Activated naive CD8-positive, alpha-beta T cell treated with anti-CD3 and anti-CD28 coated beads, Interleukin-2, amount 10 ng/mL, durations not matched to agents 7 days and 5 days (primary cell): ENCODE data around the gene FARS2. TPM values are rescaled to one million over a fixed set of nuclear protein-coding genes. Genes with fewer than 3 reads are reported as not detected.

Experiments
- ATAC-seq: fragments of 150-1000 bp; cut with Tn5 transposase; one replicate; pipeline ENCODE4 v1.10.0; 2021; ENCODE audit warnings: low read depth, moderate library complexity
- POLR2A ChIA-PET: fragments of 350-600 bp; sonication (Branson Sonifier 250); formaldehyde crosslinking; loops from one replicate; lab custom pipeline; 2021; ENCODE audit warnings: antibody characterized with exemption; lab: Charles Lee
- DNase-seq: peaks from one replicate; pipeline ENCODE4 v3.0.0; 2021
- H3K27ac Mint-ChIP-seq: one replicate; pipeline ENCODE4 v1.8.0; 2022; ENCODE audit warnings: mild to moderate bottlenecking, mixed read lengths
- H3K27me3 Mint-ChIP-seq: one replicate; pipeline ENCODE4 v1.8.0; 2022; ENCODE audit warnings: mild to moderate bottlenecking, moderate library complexity, mixed read lengths
- H3K36me3 Mint-ChIP-seq: one replicate; pipeline ENCODE4 v1.8.0; 2021; ENCODE audit warnings: mild to moderate bottlenecking, mixed read lengths
- H3K4me1 Mint-ChIP-seq: one replicate; pipeline ENCODE4 v1.8.0; 2021; ENCODE audit warnings: mixed read lengths
- H3K4me3 Mint-ChIP-seq: one replicate; pipeline ENCODE4 v1.8.0; 2022; ENCODE audit warnings: mild to moderate bottlenecking, moderate library complexity, mixed read lengths
- H3K9me3 Mint-ChIP-seq: one replicate; pipeline ENCODE4 v1.8.0; 2021; ENCODE audit warnings: mixed read lengths
- total RNA-seq, 2 experiments: library from RNA; stranded (reverse); gene quantifications; one replicate each; pipeline ENCODE4 v1.2.3, GENCODE V29; 2021

Gene FARS2
- total RNA-seq, 2 experiments from 2014 or later = 15.5 to 18.4 TPM

DNA sequence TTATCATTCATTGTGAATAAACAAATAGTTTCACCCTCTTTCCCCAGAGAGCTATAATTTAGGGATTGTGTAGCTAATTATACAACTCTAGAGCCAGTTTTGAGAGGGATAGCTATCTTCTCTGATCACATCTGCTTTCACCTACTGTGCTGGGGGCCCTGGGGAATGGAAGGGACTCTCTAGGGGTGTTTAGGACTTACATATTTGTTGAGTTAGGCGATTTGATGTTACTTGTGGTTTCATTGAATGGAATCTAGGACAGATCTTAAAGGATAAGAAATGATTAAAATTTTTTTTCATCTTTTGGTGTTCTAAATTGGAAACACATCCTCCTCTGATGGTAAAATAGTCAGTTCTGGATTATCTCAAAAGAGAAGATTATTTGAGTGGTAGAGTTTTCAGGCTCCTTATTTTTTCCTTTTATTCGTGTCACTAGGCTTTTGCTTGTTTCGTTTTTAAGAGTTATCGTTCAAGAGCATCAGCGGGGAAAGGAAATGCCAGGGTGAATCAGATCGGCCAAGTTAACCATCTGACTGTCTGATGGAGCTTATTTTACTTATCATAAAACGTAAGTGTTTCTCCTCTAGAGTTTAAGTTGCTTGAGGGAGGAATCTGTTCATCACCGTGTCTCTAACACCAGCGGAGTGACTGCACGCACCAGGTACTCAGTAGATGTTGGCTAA, 236.7 kb downstream of the FARS2 start:
- ATAC-seq (no peak), DNase-seq (no peak)
- Mint-ChIP-seq H3K9me3 (peaks cover 2% of the 10 kb centered on the region), H3K36me3 (peaks cover 16% of the 10 kb centered on the region), H3K27me3 (no peaks in the 10 kb centered on the region), H3K4me3 (no peak overlapping the region), H3K27ac (no peak overlapping the region), H3K4me1 (peaks cover 8% of the 10 kb centered on the region)
- POLR2A ChIA-PET = no interaction called here

DNA sequence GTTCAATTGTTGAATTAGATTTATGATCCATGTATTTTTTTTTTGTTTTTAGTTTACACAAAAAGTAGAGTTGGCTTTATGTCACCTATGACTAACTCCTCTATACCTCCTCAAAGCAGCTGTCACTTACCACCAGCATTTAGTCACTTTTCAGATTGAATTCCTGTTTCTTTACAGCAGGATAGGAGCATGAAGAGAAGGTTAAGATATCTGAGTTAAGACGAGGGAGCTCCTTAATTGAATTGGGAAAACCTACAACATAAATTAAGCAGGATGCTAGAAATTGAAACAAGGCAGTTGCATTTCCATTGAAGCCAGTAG, 237.2 kb downstream of the FARS2 start:
- no peak overlapping the region for H3K4me3 Mint-ChIP-seq
- ATAC-seq = no peak
- DNase-seq = no peak
- H3K27ac Mint-ChIP-seq = no peak overlapping the region
- H3K9me3 Mint-ChIP-seq = peaks cover 2% of the 10 kb centered on the region
- H3K36me3 Mint-ChIP-seq = peaks cover 16% of the 10 kb centered on the region
- no peaks in the 10 kb centered on the region for H3K27me3 Mint-ChIP-seq
- POLR2A ChIA-PET = no interaction called here
- H3K4me1 Mint-ChIP-seq = peaks cover 8% of the 10 kb centered on the region

DNA sequence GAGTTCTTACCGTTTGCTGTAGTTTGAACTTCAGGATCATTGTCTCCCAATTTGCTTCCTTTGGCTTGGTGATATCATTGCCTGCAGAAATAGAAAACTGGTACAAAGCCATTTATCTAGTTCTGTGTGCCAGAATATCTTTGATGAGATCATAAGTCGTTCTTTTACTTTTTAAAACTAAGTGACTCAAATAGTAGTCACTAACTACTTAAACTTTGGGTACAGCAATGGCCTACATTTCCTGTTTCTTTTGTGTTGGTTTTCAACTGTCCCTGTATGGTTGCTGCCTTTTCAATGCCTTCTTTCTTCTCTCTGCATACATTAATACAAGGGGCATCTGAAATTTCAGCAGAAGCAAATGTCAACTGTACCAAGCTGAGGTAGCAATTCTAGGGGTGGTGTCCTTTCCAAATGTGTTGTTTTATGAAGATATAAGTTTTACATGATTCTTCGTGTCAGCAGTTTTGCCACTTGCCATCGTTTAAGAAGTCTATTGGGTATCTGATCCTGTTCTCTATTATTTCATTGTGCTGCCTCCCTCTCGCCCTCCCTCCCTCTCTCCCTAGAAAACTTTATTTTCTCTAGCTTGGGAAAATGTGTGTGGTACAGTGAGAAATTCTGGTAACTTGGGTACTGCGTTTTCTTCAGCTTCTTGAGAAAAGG, 238.5 kb downstream of the FARS2 start:
- Mint-ChIP-seq H3K4me1 (peaks cover 8% of the 10 kb centered on the region), H3K9me3 (peaks cover 2% of the 10 kb centered on the region), H3K4me3 (no peak overlapping the region), H3K36me3 (peaks cover 17% of the 10 kb centered on the region), H3K27me3 (no peaks in the 10 kb centered on the region), H3K27ac (no peak overlapping the region)
- DNase-seq (no peak), ATAC-seq (no peak)
- POLR2A ChIA-PET = no interaction called here

DNA sequence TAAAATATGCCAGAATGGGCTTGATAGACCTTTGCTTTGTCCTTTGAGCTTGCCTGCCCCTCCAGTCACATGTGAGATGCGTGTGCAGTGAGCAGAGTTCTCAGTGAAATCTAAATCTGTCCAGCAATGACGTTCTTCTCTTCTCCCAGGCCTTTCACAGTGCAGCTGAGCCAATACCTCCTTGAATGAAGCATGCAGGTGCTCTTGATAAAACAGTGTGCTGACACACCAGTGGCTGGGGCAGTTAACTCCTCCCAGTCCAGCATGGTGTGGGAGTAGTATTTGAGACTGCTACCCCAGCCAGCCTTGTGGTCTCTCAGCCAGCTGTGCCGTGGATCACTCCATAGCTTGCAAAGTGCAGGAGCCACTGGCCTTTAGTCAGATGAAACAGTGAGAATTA, 240.5 kb downstream of the FARS2 start:
- Mint-ChIP-seq H3K4me1 (peaks cover 13% of the 10 kb centered on the region), H3K27ac (no peak overlapping the region), H3K9me3 (peaks cover 2% of the 10 kb centered on the region), H3K4me3 (no peak overlapping the region), H3K27me3 (no peaks in the 10 kb centered on the region), H3K36me3 (peaks cover 16% of the 10 kb centered on the region)
- POLR2A ChIA-PET = no interaction called here
- ATAC-seq = no peak
- DNase-seq = no peak

DNA sequence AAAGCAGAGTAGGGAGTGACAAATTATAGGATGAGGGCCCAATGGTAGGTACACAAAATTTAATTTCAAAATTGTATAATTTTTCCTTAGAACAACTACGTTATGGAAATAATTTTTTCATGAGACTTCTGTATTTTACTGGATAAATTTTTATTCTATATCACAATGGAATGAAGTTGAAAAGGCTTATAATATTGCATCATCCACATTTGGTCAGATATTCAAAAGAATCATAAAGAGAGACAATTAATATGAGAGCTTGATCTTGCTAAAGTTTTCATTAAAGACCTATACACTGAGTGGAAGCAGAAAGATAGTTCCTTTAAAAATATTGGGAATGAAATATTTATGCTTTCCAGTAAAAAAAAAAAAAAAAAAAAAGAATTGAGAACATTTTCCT, 242.8 kb downstream of the FARS2 start:
- no peaks in the 10 kb centered on the region for H3K27me3 Mint-ChIP-seq
- peaks cover 2% of the 10 kb centered on the region for H3K9me3 Mint-ChIP-seq
- DNase-seq = no peak
- no peak overlapping the region for H3K27ac Mint-ChIP-seq
- ATAC-seq = no peak
- H3K4me3 Mint-ChIP-seq = no peak overlapping the region
- H3K4me1 Mint-ChIP-seq = peaks cover 21% of the 10 kb centered on the region
- peaks cover 14% of the 10 kb centered on the region for H3K36me3 Mint-ChIP-seq
- POLR2A ChIA-PET = no interaction called here

DNA sequence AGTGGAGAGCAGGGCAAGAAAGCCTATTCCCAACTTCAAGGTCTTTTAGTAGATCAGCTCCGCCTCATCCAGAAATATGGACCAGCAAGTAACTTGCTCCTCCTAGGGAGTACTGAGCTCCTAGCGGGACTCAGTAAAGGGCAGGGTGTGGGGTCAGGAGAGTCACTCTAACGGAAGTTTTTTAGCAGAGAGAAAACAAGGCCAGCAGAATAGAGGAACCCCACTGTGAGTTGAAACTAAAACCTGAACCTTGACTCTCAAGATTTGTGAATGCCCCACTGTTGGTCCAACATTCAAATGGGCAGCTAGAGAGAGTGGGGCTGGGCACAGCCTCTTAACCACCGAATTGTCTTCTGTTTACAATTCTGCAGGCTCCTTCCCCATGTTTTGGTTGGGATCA, 244.8 kb downstream of the FARS2 start:
- POLR2A ChIA-PET = no interaction called here
- DNase-seq (no peak), ATAC-seq (no peak)
- peaks cover 3% of the 10 kb centered on the region for H3K36me3 Mint-ChIP-seq
- H3K27me3 Mint-ChIP-seq = no peaks in the 10 kb centered on the region
- H3K27ac Mint-ChIP-seq = no peak overlapping the region
- H3K4me1 Mint-ChIP-seq = peaks cover 14% of the 10 kb centered on the region
- no peak overlapping the region for H3K4me3 Mint-ChIP-seq
- H3K9me3 Mint-ChIP-seq = no peaks in the 10 kb centered on the region

DNA sequence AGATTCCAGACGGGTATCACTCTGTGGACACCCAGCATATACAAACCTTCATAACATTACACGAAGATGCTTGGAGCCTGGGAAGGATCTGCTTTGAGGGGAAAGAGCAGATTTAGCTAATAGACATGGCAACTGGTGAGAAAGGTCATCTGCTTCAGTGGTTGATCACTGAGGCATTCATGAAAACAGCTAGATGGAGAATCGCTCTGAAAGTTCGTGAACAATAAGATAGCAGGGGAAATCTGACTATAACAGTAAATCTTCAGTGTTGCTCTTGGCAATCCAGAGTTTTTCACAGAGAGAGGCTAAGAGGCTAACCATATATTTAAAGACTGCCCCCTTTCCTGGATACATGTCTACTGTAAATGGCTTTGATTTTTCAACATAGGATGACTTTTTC, 245.3 kb downstream of the FARS2 start:
- peak overlapping the region; percentile 74 for H3K27ac Mint-ChIP-seq
- peaks cover 14% of the 10 kb centered on the region for H3K4me1 Mint-ChIP-seq
- POLR2A ChIA-PET = interaction anchor here (1.1 to 1.9 kb wide), 3 partner anchors 12 to 16 kb away, joined by 3 to 7 read pairs (median 3); no protein-coding TSS in a partner anchor
- H3K4me3 Mint-ChIP-seq = peak overlapping the region; percentile 58
- no peaks in the 10 kb centered on the region for H3K27me3 Mint-ChIP-seq
- H3K36me3 Mint-ChIP-seq = peaks cover 3% of the 10 kb centered on the region
- no peak for DNase-seq
- H3K9me3 Mint-ChIP-seq = no peaks in the 10 kb centered on the region
- ATAC-seq = no peak

DNA sequence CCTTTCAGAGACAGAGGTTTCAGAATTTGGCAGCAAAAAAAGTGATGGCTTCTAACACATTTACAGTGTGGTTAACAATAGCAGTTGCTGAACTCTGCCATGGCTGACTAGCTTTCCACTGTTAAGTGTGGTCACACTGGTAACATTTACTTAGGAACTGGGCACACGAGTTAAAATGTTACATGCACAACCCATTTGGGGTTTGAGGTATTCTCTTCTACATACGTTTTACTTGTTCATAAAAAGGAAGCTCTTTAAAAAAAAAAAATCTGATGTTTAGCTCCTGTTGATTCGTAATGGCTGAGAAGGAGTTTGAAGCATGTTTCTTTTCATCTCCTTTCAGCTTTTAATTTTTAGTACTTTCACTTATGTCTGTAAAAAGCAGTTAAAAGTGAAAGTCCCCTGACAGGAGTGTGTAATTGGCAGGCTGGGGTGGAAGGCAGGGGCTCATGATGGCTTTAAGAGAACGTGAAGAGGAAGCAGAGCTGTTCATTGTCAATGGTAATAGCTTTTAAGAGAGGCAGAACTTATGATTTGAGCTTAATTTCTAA, 245.9 kb downstream of the FARS2 start:
- H3K27ac Mint-ChIP-seq = peak overlapping the region; percentile 74
- DNase-seq (no peak), ATAC-seq (peak; percentile 70)
- peak overlapping the region; percentile 58 for H3K4me3 Mint-ChIP-seq
- peaks cover 1% of the 10 kb centered on the region for H3K36me3 Mint-ChIP-seq
- H3K4me1 Mint-ChIP-seq = peaks cover 14% of the 10 kb centered on the region
- H3K27me3 Mint-ChIP-seq = no peaks in the 10 kb centered on the region
- POLR2A ChIA-PET = interaction anchor here (1.1 to 1.9 kb wide), 3 partner anchors 12 to 17 kb away, joined by 3 to 7 read pairs (median 3); no protein-coding TSS in a partner anchor
- no peaks in the 10 kb centered on the region for H3K9me3 Mint-ChIP-seq

DNA sequence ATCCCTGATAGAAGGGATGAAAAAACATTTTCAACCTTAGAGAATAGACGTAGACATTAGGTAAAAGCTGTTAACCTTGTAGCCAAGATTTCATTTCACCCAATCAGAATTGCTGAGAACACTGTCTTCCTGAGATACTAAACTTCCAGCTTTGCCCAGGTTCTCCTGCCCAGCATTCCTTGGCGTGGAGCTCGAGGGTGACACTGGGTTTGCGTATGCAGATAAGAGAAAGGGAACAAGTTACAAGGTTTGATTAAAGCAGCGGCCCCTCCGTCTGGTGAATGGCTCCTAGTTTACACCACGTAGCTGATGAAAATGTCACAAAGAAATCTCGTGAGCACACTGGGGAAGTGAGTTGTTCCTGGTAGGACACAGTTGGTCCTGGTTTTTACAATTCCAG, 247.8 kb downstream of the FARS2 start:
- H3K27me3 Mint-ChIP-seq = no peaks in the 10 kb centered on the region
- no peaks in the 10 kb centered on the region for H3K9me3 Mint-ChIP-seq
- H3K4me1 Mint-ChIP-seq = peaks cover 18% of the 10 kb centered on the region
- DNase-seq = no peak
- peaks cover 6% of the 10 kb centered on the region for H3K36me3 Mint-ChIP-seq
- H3K27ac Mint-ChIP-seq = no peak overlapping the region
- no peak for ATAC-seq
- POLR2A ChIA-PET = no interaction called here
- no peak overlapping the region for H3K4me3 Mint-ChIP-seq

DNA sequence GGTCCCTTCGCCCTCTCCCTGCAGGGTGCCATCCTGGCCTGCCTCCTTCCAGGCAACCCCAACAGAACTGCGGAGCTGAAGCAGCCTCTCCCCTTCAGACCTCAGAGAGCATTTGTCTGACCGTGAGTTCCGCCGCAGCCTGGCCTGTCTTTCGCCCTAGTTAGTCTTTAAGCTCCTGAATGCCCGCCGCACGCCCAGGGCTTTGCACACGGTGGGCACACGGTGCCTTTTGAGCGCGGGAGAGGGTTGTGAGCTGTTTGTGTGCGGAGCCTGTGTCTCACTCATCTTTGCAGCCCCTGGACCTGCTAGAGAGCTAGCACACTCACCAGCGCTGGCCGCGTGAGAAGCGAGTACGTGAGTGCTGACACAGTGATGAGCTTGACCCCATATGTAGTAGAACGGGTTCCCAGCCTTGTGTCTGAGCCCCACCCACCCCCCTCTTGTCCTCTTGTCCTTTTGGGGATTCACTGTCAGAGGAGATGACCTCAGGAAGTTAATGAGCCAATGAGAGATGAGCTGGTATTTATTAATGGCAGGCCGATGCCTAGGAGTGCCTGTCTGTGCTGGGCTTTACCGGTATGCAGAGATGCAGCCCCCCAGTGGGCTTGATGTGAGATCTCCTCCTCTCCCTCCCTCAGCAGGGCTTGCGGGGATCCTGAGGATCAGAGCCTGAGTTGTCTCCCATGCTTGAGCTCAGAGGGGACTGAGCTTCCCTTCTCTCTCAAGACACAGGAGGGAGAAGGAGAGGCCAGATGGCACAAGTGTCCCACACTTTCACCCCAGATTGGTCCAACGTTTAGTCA, 249.2 kb downstream of the FARS2 start:
- no peak for DNase-seq
- H3K9me3 Mint-ChIP-seq = no peaks in the 10 kb centered on the region
- H3K4me3 Mint-ChIP-seq = no peak overlapping the region
- H3K27me3 Mint-ChIP-seq = no peaks in the 10 kb centered on the region
- no peak for ATAC-seq
- H3K27ac Mint-ChIP-seq = no peak overlapping the region
- POLR2A ChIA-PET = no interaction called here
- peaks cover 4% of the 10 kb centered on the region for H3K36me3 Mint-ChIP-seq
- H3K4me1 Mint-ChIP-seq = peaks cover 18% of the 10 kb centered on the region

DNA sequence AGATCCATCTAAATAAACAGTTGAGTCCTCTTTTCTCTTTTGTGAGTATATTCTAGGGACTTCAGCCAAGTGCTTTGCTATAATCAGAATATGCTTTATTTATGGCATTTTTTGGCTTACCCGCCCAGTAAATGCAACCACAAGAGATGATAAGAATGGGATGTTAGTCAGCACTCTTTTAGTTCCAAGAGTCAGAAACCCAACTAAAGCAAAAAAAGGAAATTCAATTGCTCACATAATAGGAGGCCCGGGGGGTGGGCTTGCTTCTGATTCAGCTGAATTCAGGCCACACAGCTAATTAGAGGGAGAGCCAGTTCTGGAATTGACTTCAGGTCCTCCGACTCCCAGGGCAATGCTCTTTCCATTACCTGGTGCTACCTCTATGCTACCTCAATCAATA, 250.6 kb downstream of the FARS2 start:
- no peak for ATAC-seq
- Mint-ChIP-seq H3K27me3 (no peaks in the 10 kb centered on the region), H3K36me3 (peaks cover 11% of the 10 kb centered on the region), H3K9me3 (peaks cover 2% of the 10 kb centered on the region), H3K4me1 (peaks cover 18% of the 10 kb centered on the region), H3K27ac (no peak overlapping the region), H3K4me3 (no peak overlapping the region)
- DNase-seq = no peak
- POLR2A ChIA-PET = no interaction called here

DNA sequence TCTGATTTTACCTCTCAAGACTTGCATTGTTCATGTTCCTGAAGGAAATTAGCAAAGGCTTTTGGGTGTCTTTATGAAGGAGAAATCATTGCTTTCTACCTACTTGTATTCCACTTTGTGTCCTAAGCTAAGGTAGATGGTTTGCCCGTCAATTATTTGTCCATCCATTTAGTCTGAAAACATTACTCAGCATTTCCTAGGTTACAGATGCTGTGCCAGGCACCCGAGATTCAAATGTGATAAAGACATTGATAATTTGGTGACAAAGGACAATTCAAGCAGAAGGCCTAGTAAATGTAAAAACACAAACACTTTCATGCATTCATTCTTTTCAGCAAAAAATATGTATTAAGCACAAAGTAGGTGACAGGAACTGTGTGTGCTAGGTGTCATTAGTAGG, 251.1 kb downstream of the FARS2 start:
- peaks cover 11% of the 10 kb centered on the region for H3K36me3 Mint-ChIP-seq
- peaks cover 13% of the 10 kb centered on the region for H3K4me1 Mint-ChIP-seq
- no peak overlapping the region for H3K27ac Mint-ChIP-seq
- H3K4me3 Mint-ChIP-seq = no peak overlapping the region
- POLR2A ChIA-PET = no interaction called here
- no peaks in the 10 kb centered on the region for H3K27me3 Mint-ChIP-seq
- DNase-seq = no peak
- ATAC-seq = no peak
- H3K9me3 Mint-ChIP-seq = peaks cover 2% of the 10 kb centered on the region

DNA sequence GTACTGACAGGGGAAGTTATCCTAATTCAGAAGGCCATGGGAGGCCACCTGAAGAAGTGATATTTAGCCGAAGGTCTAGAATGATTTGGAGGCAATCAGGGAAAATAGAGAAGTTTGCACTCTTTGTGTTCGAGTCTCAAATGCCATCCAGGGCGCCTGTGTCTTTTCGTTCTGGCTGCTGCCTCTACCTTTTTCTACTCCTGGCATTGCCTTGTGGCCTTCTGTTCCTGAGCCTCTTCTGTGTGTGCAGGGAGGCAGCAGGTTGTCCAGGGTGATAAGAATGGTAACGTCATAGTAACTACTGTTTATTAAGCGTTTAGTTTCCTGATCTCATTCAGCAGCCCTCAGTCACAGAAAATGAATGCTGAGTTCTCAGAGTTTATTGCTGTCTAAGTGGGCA, 252.1 kb downstream of the FARS2 start:
- no peak for ATAC-seq
- no peaks in the 10 kb centered on the region for H3K27me3 Mint-ChIP-seq
- H3K4me1 Mint-ChIP-seq = peaks cover 19% of the 10 kb centered on the region
- no peak overlapping the region for H3K27ac Mint-ChIP-seq
- DNase-seq = no peak
- peaks cover 2% of the 10 kb centered on the region for H3K9me3 Mint-ChIP-seq
- H3K4me3 Mint-ChIP-seq = no peak overlapping the region
- H3K36me3 Mint-ChIP-seq = peaks cover 13% of the 10 kb centered on the region
- POLR2A ChIA-PET = no interaction called here
